Stimulated activated effector memory CD8-positive, alpha-beta T cell treated with anti-CD3 and anti-CD28 coated beads, Interleukin-12 subunit alpha, Interleukin-12 subunit beta, amount 100 ng/mL, for 72 hours (primary cell): Measurements from ENCODE around the gene ADI1.

Source experiments
- ATAC-seq: fragments of 150-1000 bp; cut with Tn5 transposase; 2 replicates; pipeline ENCODE4 v1.10.0; 2021
- DNase-seq, 2 donors: peaks; one replicate each; pipeline ENCODE4 v3.0.0; 2021 to 2022; ENCODE audit warnings: low spot score in 2 of 2
- H3K27ac Mint-ChIP-seq: one replicate; pipeline ENCODE4 v1.8.0; 2022; ENCODE audit warnings: mild to moderate bottlenecking, mixed read lengths
- H3K36me3 Mint-ChIP-seq: one replicate; pipeline ENCODE4 v1.8.0; 2022; ENCODE audit warnings: mild to moderate bottlenecking, mixed read lengths
- H3K4me1 Mint-ChIP-seq: one replicate; pipeline ENCODE4 v1.8.0; 2022; ENCODE audit warnings: mixed read lengths
- H3K4me3 Mint-ChIP-seq: one replicate; pipeline ENCODE4 v1.8.0; 2022; ENCODE audit warnings: mild to moderate bottlenecking, mixed read lengths
- H3K9me3 Mint-ChIP-seq: one replicate; pipeline ENCODE4 v1.8.0; 2022; ENCODE audit warnings: mixed read lengths

ADI1 gene

GRCh38 chr2:3535794-3536681 is 16.7 kb upstream of the ADI1 start:
- Mint-ChIP-seq H3K27ac (peak overlapping the region; percentile 87), H3K9me3 (no peaks in the 10 kb centered on the region), H3K4me1 (peaks cover 6% of the 10 kb centered on the region), H3K36me3 (peaks cover 24% of the 10 kb centered on the region), H3K4me3 (peak overlapping the region; percentile 51)
- DNase-seq (no peak), ATAC-seq (peak; percentile 58)

GRCh38 chr2:3535467-3535793 is 16.1 kb upstream of the ADI1 start:
- DNase-seq (no peak), ATAC-seq (no peak)
- H3K9me3 Mint-ChIP-seq = no peaks in the 10 kb centered on the region
- peaks cover 6% of the 10 kb centered on the region for H3K4me1 Mint-ChIP-seq
- H3K36me3 Mint-ChIP-seq = peaks cover 18% of the 10 kb centered on the region
- no peak overlapping the region for H3K4me3 Mint-ChIP-seq
- peak overlapping the region; percentile 87 for H3K27ac Mint-ChIP-seq

- no peak for ATAC-seq
- no peak overlapping the region for H3K4me3 Mint-ChIP-seq
These were observed 15.0 kb upstream of the ADI1 start for GRCh38 chr2:3534251-3534814.

GRCh38 chr2:3533836-3534235 is 14.5 kb upstream of the ADI1 start:
- Mint-ChIP-seq H3K36me3 (peaks cover 2% of the 10 kb centered on the region), H3K9me3 (no peaks in the 10 kb centered on the region), H3K4me3 (no peak overlapping the region), H3K27ac (no peak overlapping the region), H3K4me1 (peaks cover 6% of the 10 kb centered on the region)
- ATAC-seq (no peak), DNase-seq (no peak)

More at GRCh38 chr2:3534251-3534814, 15.0 kb upstream of the ADI1 start:
- Mint-ChIP-seq H3K9me3 (no peaks in the 10 kb centered on the region), H3K4me1 (peaks cover 6% of the 10 kb centered on the region), H3K36me3 (peaks cover 7% of the 10 kb centered on the region), H3K27ac (no peak overlapping the region)
- DNase-seq = no peak

- ATAC-seq = no peak
These were observed 13.6 kb upstream of the ADI1 start for GRCh38 chr2:3532941-3533340.

GRCh38 chr2:3529316-3530025 is 10.1 kb upstream of the ADI1 start:
- DNase-seq (no peak), ATAC-seq (no peak)
- Mint-ChIP-seq H3K4me1 (no peaks in the 10 kb centered on the region), H3K36me3 (no peaks in the 10 kb centered on the region), H3K4me3 (no peak overlapping the region), H3K27ac (no peak overlapping the region), H3K9me3 (no peaks in the 10 kb centered on the region)

More at GRCh38 chr2:3532941-3533340, 13.6 kb upstream of the ADI1 start:
- no peak overlapping the region for H3K27ac Mint-ChIP-seq
- peaks cover 6% of the 10 kb centered on the region for H3K4me1 Mint-ChIP-seq
- H3K4me3 Mint-ChIP-seq = no peak overlapping the region
- no peak for DNase-seq
- no peaks in the 10 kb centered on the region for H3K36me3 Mint-ChIP-seq
- no peaks in the 10 kb centered on the region for H3K9me3 Mint-ChIP-seq

GRCh38 chr2:3527886-3528785 is 8.8 kb upstream of the ADI1 start:
- no peak overlapping the region for H3K4me3 Mint-ChIP-seq
- no peak for DNase-seq
- H3K27ac Mint-ChIP-seq = no peak overlapping the region
- no peak for ATAC-seq
- no peaks in the 10 kb centered on the region for H3K9me3 Mint-ChIP-seq
- H3K4me1 Mint-ChIP-seq = no peaks in the 10 kb centered on the region
- no peaks in the 10 kb centered on the region for H3K36me3 Mint-ChIP-seq

- DNase-seq (no peak), ATAC-seq (no peak)
- no peaks in the 10 kb centered on the region for H3K9me3 Mint-ChIP-seq
- no peaks in the 10 kb centered on the region for H3K36me3 Mint-ChIP-seq
- H3K4me3 Mint-ChIP-seq = no peak overlapping the region
- H3K4me1 Mint-ChIP-seq = peaks cover 2% of the 10 kb centered on the region
- H3K27ac Mint-ChIP-seq = no peak overlapping the region
These were observed 7.5 kb upstream of the ADI1 start for GRCh38 chr2:3526871-3527270.

- Mint-ChIP-seq H3K27ac (no peak overlapping the region), H3K4me3 (no peak overlapping the region), H3K36me3 (peaks cover 16% of the 10 kb centered on the region), H3K9me3 (no peaks in the 10 kb centered on the region), H3K4me1 (peaks cover 24% of the 10 kb centered on the region)
- ATAC-seq (no peak), DNase-seq (no peak)
These were observed 4.3 kb upstream of the ADI1 start for GRCh38 chr2:3523551-3524041.

GRCh38 chr2:3522961-3523421 is 3.7 kb upstream of the ADI1 start:
- no peak for DNase-seq
- Mint-ChIP-seq H3K9me3 (no peaks in the 10 kb centered on the region), H3K4me3 (no peak overlapping the region), H3K27ac (no peak overlapping the region), H3K4me1 (peaks cover 24% of the 10 kb centered on the region), H3K36me3 (peaks cover 18% of the 10 kb centered on the region)
- ATAC-seq = no peak

- no peak for DNase-seq
- H3K4me3 Mint-ChIP-seq = peak overlapping the region; percentile 78
- no peak for ATAC-seq
- peaks cover 18% of the 10 kb centered on the region for H3K36me3 Mint-ChIP-seq
- peaks cover 2% of the 10 kb centered on the region for H3K9me3 Mint-ChIP-seq
- no peak overlapping the region for H3K27ac Mint-ChIP-seq
- H3K4me1 Mint-ChIP-seq = peaks cover 24% of the 10 kb centered on the region
These were observed 1.3 kb upstream of the ADI1 start for GRCh38 chr2:3520591-3520990.

- peak overlapping the region; percentile 78 for H3K4me3 Mint-ChIP-seq
- ATAC-seq (peak; percentile 87), DNase-seq (peak; percentile 95 to 99)
- H3K27ac Mint-ChIP-seq = peak overlapping the region; percentile 94
- peaks cover 24% of the 10 kb centered on the region for H3K36me3 Mint-ChIP-seq
- H3K9me3 Mint-ChIP-seq = peaks cover 4% of the 10 kb centered on the region
- H3K4me1 Mint-ChIP-seq = peaks cover 30% of the 10 kb centered on the region
These were observed 656 bp downstream of the ADI1 start for GRCh38 chr2:3518496-3519254.

GRCh38 chr2:3517948-3518495 is 1.3 kb downstream of the ADI1 start:
- H3K36me3 Mint-ChIP-seq = peaks cover 24% of the 10 kb centered on the region
- H3K4me1 Mint-ChIP-seq = peaks cover 30% of the 10 kb centered on the region
- no peak for ATAC-seq

GRCh38 chr2:3516831-3517230 is 2.5 kb downstream of the ADI1 start:
- H3K36me3 Mint-ChIP-seq = peaks cover 24% of the 10 kb centered on the region
- DNase-seq = no peak
- H3K4me1 Mint-ChIP-seq = peaks cover 28% of the 10 kb centered on the region
- no peak for ATAC-seq
- H3K27ac Mint-ChIP-seq = no peak overlapping the region
- no peak overlapping the region for H3K4me3 Mint-ChIP-seq
- H3K9me3 Mint-ChIP-seq = peaks cover 4% of the 10 kb centered on the region

More at GRCh38 chr2:3517948-3518495, 1.3 kb downstream of the ADI1 start:
- Mint-ChIP-seq H3K9me3 (peaks cover 4% of the 10 kb centered on the region), H3K4me3 (peak overlapping the region; percentile 78), H3K27ac (peak overlapping the region; percentile 94)
- DNase-seq = no peak
